HepG2 (cell line): ENCODE results near the gene RTKN2. TPM values are rescaled to one million over a fixed set of nuclear protein-coding genes. Genes with fewer than 3 reads are reported as not detected.
A peak's percentile ranks its signal among the peaks of the same experiment; 100 is the strongest.

ENCODE experiments used
- FOXK2 ChIP-seq: fragments of 450-650 bp; IDR thresholded peaks from 2 replicates; pipeline ENCODE4 v1.6.1; 2016
- GLI4 ChIP-seq: sonication (generic); formaldehyde crosslinking; IDR thresholded peaks from 2 replicates; pipeline ENCODE4 v1.5.1; 2020; ENCODE audit warnings: missing genetic modification reagents, mild to moderate bottlenecking, moderate library complexity, borderline replicate concordance
- GZF1 ChIP-seq: sonication (generic); formaldehyde crosslinking; IDR thresholded peaks from 2 replicates; pipeline ENCODE4 v1.5.1; 2020; ENCODE audit warnings: mild to moderate bottlenecking, missing genetic modification reagents
- MZF1 ChIP-seq: sonication (generic); formaldehyde crosslinking; IDR thresholded peaks from 2 replicates; pipeline ENCODE4 v1.8.1; 2023; ENCODE audit warnings: mild to moderate bottlenecking, missing genetic modification reagents, borderline replicate concordance
- PHF8 ChIP-seq: sonication (generic); formaldehyde crosslinking; IDR thresholded peaks from 2 replicates; pipeline ENCODE4 v1.5.0; 2020; ENCODE audit warnings: missing genetic modification reagents
- REL ChIP-seq: sonication (generic); formaldehyde crosslinking; conservative IDR thresholded peaks from 2 replicates; pipeline ENCODE4 v1.8.0; 2022; ENCODE audit warnings: mild to moderate bottlenecking, missing genetic modification reagents, moderate library complexity
- SRF ChIP-seq: IDR thresholded peaks from 2 replicates; pipeline ENCODE4 v1.6.1; 2011; ENCODE audit warnings: mild to moderate bottlenecking, low read depth, low read length, moderate library complexity
- TBX3 ChIP-seq: fragments of 450-650 bp; IDR thresholded peaks from 2 replicates; pipeline ENCODE4 v1.6.1; 2017; ENCODE audit warnings: antibody characterized with exemption, mild to moderate bottlenecking, inconsistent platforms, borderline replicate concordance
- THYN1 ChIP-seq: sonication (generic); formaldehyde crosslinking; IDR thresholded peaks from 2 replicates; pipeline ENCODE4 v1.8.1; 2023; ENCODE audit warnings: low read depth, mild to moderate bottlenecking, moderate library complexity, missing genetic modification reagents, borderline replicate concordance
- ZBTB20 ChIP-seq: sonication (generic); formaldehyde crosslinking; IDR thresholded peaks from 2 replicates; pipeline ENCODE4 v1.8.1; 2023; ENCODE audit warnings: missing genetic modification reagents, low read depth, mild to moderate bottlenecking, borderline replicate concordance
- ZNF317 ChIP-seq: sonication (generic); formaldehyde crosslinking; IDR thresholded peaks from 2 replicates; pipeline ENCODE4 v1.5.0; 2020; ENCODE audit warnings: mild to moderate bottlenecking, missing genetic modification reagents
- ZNF367 ChIP-seq: sonication (generic); formaldehyde crosslinking; IDR thresholded peaks from 2 replicates; pipeline ENCODE4 v1.4.0; 2020; ENCODE audit warnings: missing genetic modification reagents, borderline replicate concordance
- ZNF549 ChIP-seq: sonication (generic); formaldehyde crosslinking; IDR thresholded peaks from 2 replicates; pipeline ENCODE4 v1.5.0; 2020; ENCODE audit warnings: missing genetic modification reagents
- ZNF75D ChIP-seq: sonication (generic); formaldehyde crosslinking; IDR thresholded peaks from 2 replicates; pipeline ENCODE4 v1.8.1; 2023; ENCODE audit warnings: missing genetic modification reagents, mild to moderate bottlenecking, borderline replicate concordance
- ZNF841 ChIP-seq: sonication (generic); formaldehyde crosslinking; IDR thresholded peaks from 2 replicates; pipeline ENCODE4 v1.8.1; 2023; ENCODE audit warnings: missing genetic modification reagents, borderline replicate concordance
- ZSCAN30 ChIP-seq: sonication (generic); formaldehyde crosslinking; IDR thresholded peaks from 2 replicates; pipeline ENCODE4 v1.5.0; 2020; ENCODE audit warnings: mild to moderate bottlenecking, missing genetic modification reagents
- polyA plus RNA-seq, 8 experiments: library from polyadenylated mRNA; depleted of rRNA in 3 of 8; stranded (reverse) in 7 of 8; unstranded in 1 of 8; fragments of >200 nt; fragmentation: Illumina TruSeq in 4 of 8; extraction: Trizol in 4 of 8; gene quantifications; 2 replicates each; pipeline versions ENCODE4 v1.2.1 to v1.2.3, GENCODE V29; 2011 to 2016; ENCODE audit warnings: low read depth in 4 of 8, missing spikeins in 1 of 8, mixed read lengths in 1 of 8; ENCODE audit not compliant: insufficient read depth in 1 of 8
- total RNA-seq, 5 experiments: library from RNA; depleted of rRNA; stranded (reverse); fragments of >200 nt; fragmentation: Illumina TruSeq; extraction: Trizol; gene quantifications; 2 replicates each; pipeline ENCODE4 v1.2.3, GENCODE V29; 2016; ENCODE audit warnings: low read depth in 1 of 5
- TF ChIP-seq, protein P1 (sequence below): sonication (generic); formaldehyde crosslinking; IDR thresholded peaks from 2 replicates; pipeline ENCODE4 v1.8.0; 2022; ENCODE audit warnings: mild to moderate bottlenecking, missing genetic modification reagents, borderline replicate concordance
- TF ChIP-seq, protein P2 (sequence below): IDR thresholded peaks from 2 replicates; pipeline ENCODE4 v1.6.1; 2016
- TF ChIP-seq, protein P3 (sequence below): sonication (generic); formaldehyde crosslinking; IDR thresholded peaks from 2 replicates; pipeline ENCODE4 v1.4.0; 2020; ENCODE audit warnings: missing genetic modification reagents, borderline replicate concordance
- TF ChIP-seq, protein P4 (sequence below): sonication (generic); formaldehyde crosslinking; IDR thresholded peaks from 2 replicates; pipeline ENCODE4 v1.8.0; 2022; ENCODE audit warnings: missing genetic modification reagents, low read depth, mild to moderate bottlenecking, borderline replicate concordance
- TF ChIP-seq, protein P5 (sequence below): sonication (generic); formaldehyde crosslinking; IDR thresholded peaks from 2 replicates; pipeline ENCODE4 v1.5.0; 2020; ENCODE audit warnings: missing genetic modification reagents

The RTKN2 gene
- total and polyA plus RNA-seq, 2 of the 13 experiments (the other 11 are each of a cell fraction or from before 2014, with no cell fraction given) = 2.2 to 7.0 TPM

DNA sequence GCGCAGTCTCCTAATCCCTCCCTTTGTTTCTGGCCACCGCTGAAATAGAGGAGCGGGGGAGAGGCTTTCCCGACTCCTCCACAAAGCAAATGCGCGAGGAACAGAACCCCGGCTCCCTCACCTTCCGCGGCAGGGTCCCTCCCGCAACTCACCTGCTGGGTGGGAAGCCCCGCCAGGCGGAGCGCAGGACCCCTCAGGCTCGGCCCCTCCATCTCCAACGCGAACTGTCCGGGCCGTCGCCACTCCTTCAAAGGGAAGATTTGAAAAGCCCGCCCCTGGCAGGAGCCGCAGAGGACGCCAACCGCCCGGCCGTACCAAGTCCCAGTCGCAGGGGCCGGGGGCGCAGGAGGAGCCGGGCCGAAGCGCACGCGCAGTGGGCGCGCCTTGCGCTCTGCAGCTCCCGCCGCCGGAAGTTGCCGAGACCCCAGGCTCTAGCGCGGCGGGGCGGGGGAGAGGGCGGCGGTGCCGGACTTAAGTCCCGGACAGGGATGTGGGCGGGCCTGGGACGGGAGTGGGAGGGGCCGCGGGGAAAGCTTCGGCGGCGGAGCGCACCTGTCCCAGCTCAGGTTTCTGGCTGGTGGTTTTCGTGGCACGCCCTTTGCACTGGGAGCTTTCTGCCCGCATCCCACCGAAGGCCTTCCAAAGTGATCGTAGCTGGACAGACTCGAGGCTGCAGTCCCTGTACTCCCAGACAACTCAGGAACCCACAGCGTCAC, at the start of gene RTKN2 (continued):
- TF ChIP-seq, protein P1, sequence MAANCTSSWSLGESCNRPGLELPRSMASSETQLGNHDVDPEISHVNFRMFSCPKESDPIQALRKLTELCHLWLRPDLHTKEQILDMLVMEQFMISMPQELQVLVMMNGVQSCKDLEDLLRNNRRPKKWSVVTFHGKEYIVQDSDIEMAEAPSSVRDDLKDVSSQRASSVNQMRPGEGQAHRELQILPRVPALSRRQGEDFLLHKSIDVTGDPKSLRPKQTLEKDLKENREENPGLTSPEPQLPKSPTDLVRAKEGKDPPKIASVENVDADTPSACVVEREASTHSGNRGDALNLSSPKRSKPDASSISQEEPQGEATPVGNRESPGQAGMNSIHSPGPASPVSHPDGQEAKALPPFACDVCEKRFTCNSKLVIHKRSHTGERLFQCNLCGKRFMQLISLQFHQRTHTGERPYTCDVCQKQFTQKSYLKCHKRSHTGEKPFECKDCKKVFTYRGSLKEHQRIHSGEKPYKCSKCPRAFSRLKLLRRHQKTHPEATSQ (CRISPR knock-in tag) = peak; percentile 10; the same call in 1 of the 2 replicates
- TF ChIP-seq FOXK2 = 0 out of 2 replicates have a peak, but pooled peaks have one; percentile 18
- TF ChIP-seq GLI4 (CRISPR knock-in tag) = no peak; the same call in 1 of the 2 replicates
- no peak for TF ChIP-seq ZNF75D (CRISPR knock-in tag)
- TF ChIP-seq, protein P2, sequence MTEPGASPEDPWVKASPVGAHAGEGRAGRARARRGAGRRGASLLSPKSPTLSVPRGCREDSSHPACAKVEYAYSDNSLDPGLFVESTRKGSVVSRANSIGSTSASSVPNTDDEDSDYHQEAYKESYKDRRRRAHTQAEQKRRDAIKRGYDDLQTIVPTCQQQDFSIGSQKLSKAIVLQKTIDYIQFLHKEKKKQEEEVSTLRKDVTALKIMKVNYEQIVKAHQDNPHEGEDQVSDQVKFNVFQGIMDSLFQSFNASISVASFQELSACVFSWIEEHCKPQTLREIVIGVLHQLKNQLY (CRISPR knock-in tag) = peak; percentile 34; the same call in 1 of the 2 replicates
- no peak for TF ChIP-seq ZNF549 (CRISPR knock-in tag)
- TF ChIP-seq ZNF317 (CRISPR knock-in tag) = peak; percentile 62; the same call in 1 of the 2 replicates
- TF ChIP-seq TBX3 = no peak
- no peak for TF ChIP-seq GZF1
- TF ChIP-seq ZNF367 (CRISPR knock-in tag) = no peak
- TF ChIP-seq ZNF841 (CRISPR knock-in tag) = no peak
- no peak for TF ChIP-seq MZF1 (CRISPR knock-in tag)
- no peak for TF ChIP-seq SRF
- TF ChIP-seq, protein P3, sequence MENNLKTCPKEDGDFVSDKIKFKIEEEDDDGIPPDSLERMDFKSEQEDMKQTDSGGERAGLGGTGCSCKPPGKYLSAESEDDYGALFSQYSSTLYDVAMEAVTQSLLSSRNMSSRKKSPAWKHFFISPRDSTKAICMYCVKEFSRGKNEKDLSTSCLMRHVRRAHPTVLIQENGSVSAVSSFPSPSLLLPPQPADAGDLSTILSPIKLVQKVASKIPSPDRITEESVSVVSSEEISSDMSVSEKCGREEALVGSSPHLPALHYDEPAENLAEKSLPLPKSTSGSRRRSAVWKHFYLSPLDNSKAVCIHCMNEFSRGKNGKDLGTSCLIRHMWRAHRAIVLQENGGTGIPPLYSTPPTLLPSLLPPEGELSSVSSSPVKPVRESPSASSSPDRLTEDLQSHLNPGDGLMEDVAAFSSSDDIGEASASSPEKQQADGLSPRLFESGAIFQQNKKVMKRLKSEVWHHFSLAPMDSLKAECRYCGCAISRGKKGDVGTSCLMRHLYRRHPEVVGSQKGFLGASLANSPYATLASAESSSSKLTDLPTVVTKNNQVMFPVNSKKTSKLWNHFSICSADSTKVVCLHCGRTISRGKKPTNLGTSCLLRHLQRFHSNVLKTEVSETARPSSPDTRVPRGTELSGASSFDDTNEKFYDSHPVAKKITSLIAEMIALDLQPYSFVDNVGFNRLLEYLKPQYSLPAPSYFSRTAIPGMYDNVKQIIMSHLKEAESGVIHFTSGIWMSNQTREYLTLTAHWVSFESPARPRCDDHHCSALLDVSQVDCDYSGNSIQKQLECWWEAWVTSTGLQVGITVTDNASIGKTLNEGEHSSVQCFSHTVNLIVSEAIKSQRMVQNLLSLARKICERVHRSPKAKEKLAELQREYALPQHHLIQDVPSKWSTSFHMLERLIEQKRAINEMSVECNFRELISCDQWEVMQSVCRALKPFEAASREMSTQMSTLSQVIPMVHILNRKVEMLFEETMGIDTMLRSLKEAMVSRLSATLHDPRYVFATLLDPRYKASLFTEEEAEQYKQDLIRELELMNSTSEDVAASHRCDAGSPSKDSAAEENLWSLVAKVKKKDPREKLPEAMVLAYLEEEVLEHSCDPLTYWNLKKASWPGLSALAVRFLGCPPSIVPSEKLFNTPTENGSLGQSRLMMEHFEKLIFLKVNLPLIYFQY (CRISPR knock-in tag) = peak; percentile 44; the same call in 1 of the 2 replicates
- TF ChIP-seq THYN1 (CRISPR knock-in tag) = no peak
- TF ChIP-seq, protein P4, sequence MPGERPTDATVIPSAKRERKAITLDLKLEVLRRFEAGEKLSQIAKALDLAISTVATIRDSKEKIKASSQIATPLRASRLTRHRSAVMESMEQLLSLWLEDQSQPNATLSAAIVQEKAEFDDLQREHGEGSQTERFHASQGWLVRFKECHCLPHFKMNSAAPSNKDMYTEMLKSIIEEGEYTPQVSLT (CRISPR knock-in tag) = no peak
- TF ChIP-seq, protein P5, sequence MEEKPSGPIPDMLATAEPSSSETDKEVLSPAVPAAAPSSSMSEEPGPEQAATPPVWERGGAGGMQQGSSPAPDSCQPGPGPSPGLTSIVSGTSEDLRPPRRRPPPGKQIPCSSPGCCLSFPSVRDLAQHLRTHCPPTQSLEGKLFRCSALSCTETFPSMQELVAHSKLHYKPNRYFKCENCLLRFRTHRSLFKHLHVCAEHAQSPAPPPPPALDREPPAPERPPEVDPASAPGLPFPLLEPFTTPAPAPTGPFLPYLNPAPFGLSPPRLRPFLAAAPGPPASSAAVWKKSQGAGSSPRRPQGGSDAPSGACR (CRISPR knock-in tag) = peak; percentile 82
- TF ChIP-seq ZBTB20 = peak; percentile 63; the same call in 1 of the 2 replicates
- TF ChIP-seq REL (CRISPR knock-in tag) = no peak
- TF ChIP-seq PHF8 (CRISPR knock-in tag) = peak; percentile 70; the same call in 1 of the 2 replicates
- no peak for TF ChIP-seq ZSCAN30 (CRISPR knock-in tag)
